Activated CD4-positive, CD25-positive, alpha-beta regulatory T cell treated with anti-CD3 and anti-CD28 coated beads, Interleukin-2, amount 50 U/mL, for 24 hours (primary cell): ENCODE results near the gene CORO1C.
A peak's percentile ranks its signal among the peaks of the same experiment; 100 is the strongest.

Experiments used
- ATAC-seq, 2 donors: fragments of 150-1000 bp; cut with Tn5 transposase; one replicate each; pipeline ENCODE4 v1.10.0; 2021; ENCODE audit warnings: mild to moderate bottlenecking in 1 of 2, moderate library complexity in 1 of 2

Gene CORO1C

DNA sequence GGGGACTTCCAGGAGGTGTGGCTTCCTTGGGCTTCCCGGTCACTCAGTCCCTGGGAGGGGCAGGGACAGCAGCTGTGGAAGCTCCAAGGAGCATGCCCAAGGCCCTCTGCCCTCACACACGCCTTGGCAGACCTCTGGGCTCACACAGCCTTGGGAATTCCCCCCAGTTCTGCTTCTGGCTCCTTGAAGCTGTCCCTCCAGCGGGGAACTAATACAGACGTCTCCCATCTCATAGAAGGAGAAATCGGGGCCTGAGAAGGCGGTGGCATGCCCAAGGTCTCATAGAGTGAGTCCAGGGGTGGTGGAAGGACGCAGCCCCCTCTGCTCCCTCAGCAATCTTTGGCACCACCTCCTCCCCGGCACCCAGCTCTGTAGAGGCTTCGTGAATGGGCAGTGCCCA is 117.8 kb downstream of the CORO1C start:
- ATAC-seq: no peak

- ATAC-seq: no peak
These were observed 118.5 kb downstream of the CORO1C start for GRCh38 chr12:108612788-108613282.

GRCh38 chr12:108611884-108612415 is 119.4 kb downstream of the CORO1C start:
- peak; percentile 26 to 41 for ATAC-seq

DNA sequence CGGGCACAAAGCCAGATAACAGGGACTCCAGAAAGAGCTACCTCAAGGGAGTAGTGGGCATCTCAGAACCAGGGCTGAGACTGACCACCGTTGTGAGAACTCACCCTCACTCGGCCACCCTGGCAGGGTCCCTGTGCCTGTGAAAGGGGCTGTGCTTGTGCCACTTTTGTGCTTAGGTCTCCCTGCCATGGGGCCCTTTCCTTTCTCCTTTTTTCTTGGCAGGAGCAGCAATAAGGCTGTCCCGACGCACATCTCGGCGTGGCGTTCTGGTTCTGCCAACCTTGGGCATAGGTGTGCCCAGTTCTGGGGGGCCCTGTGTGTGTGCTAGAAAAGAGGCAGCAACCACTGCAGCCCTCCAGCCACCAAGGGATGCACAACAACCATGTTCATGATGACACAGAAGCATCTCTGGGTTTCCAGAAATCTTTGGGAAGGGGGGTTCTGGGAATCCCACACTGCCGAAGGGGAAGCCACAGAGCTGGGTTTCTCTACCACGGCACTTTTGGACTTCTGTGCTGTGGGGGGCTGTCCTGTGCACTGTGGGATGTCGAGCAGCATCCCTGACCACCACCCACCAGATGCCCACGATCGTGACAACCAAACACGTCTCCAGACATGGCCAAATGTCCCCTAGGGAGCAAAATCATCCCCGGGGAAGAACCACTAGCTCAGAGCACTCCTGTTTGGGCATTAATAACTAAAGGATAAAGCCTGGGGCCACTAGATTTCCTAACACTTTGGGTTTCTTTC is 120.3 kb downstream of the CORO1C start:
- ATAC-seq: no peak

DNA sequence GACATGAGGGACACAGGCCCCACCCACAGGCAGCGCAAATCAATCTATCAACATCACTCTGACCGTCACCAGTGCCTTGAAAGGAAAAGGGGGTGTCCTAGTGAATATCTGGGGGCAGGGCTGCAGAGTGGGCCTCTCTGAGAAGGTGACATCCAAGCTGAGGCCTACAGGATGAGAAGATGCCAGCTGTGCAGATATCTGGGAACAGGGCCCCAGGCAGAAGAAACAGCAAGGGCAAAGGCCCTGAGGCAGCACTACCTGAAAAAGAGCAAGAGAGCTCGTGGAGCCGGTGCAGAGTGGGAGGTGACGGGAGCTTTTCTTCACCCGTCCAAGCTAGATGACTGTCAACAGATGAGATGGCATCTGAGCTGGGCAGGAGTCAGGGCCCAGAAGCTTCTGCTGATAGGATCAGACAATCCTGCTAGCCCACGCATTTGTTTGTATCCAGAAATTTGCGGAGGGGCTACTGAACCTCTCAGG is 120.9 kb downstream of the CORO1C start:
- ATAC-seq: no peak

GRCh38 chr12:108609537-108610335 is 121.6 kb downstream of the CORO1C start:
- no peak for ATAC-seq

GRCh38 chr12:108608616-108609015 is 122.7 kb downstream of the CORO1C start:
- no peak for ATAC-seq

- ATAC-seq: no peak
These were observed 123.2 kb downstream of the CORO1C start for GRCh38 chr12:108607981-108608600.

DNA sequence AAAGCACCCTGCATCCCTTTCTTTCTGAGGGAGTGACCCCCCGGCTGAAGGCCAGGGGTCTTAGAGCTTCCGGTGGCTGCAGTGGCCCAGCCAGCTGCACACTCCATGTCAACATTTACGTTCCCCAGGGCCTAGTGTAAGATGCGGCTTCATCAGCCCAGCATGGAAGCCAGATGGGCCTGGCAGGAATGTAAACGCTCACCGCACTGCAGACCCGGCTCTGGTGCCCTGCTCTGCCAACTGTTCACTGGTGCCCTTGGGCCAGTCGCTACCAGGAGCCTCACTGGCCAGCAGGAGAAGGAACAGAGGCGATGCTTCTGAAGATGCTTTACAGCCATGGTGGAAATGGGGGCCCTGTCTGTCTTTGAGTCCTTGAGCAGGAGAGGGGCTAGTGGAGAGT is 124.8 kb downstream of the CORO1C start:
- no peak for ATAC-seq

GRCh38 chr12:108605690-108606406 is 125.5 kb downstream of the CORO1C start:
- ATAC-seq: no peak

DNA sequence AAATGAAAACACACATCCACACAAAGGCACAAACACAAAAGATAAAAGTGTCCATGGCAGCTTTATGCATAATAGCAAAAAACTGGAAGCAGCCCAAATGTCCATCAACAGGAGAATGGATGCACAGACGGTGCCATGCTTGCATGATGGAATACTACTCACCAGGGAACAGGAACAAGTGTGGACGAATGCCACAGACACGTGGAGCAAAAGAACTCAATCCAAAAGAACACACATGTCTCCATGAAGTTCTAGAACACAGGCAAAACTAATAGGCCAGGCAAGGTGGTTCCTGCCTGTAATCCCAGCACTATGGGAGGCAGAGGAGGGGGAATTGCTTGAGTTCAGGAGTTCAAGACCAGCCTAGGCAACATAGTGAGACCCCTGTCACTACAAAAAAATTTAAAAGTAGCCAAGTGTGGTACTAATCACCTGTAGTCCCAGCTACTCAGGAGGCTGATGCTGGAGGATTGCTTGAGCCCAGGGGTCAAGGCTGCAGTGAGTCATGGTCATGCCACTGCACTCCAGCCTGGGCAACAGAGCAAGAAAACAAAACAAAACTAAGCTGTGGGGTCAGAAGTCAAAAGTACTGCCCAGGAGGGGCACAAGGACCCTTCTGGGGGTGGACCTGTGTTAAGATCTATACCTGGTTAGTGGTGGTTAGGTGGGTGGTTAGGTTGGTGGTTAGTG is 126.2 kb downstream of the CORO1C start:
- ATAC-seq: no peak

DNA sequence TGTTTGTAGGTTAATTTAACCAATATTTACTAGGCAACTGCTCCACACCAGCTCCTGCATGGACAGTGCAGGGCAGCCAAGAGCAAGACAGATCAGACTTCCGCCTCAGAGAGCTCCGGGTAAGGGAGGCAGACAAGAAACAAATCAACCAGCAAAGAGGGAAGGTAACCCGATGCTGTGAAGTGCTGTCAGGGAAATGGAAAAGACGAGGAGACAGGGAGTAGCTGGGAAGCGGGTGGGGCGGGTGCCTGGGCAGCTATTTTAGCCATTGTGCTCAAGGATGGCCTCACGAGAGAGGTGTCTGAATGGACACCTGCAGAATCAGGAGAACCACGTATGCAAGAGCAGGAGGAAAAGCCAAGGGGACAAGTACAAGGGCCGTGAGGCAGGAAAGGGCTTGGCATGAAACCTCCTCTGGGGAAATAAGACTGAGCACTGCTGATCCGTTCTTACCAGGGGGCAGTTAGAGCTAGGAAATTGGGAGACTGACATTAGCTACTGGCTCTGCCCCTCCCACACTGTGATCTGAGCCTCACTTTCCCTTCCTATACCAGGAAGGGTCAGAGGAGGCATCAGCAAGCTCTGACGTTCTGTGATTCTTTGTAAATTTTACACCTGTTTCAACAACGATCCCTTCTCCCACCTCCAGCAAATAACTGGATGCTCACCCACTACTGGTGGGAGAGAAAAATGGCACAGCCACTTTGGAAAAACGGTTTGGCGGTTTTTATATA is 126.9 kb downstream of the CORO1C start:
- ATAC-seq: no peak

DNA sequence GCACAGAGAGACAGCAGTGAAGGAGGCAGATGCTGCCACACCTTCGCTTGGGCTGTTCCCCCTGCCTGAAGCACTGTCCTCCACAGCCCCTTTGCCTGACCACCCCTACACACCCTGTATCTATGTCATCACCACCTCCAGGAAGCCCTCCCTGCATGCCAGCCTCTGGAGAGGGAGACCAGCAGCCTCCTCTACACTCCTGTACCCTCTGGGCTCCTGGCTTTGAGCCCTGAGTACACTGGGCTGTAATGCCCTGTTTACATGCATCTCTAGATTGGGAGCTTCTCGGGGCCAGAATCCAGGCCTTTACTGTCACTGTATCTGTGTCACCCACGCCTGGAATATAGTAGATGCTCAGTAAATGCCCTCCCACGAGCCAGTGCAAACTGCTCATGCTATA is 127.6 kb downstream of the CORO1C start:
- ATAC-seq: no peak

- ATAC-seq: no peak
These were observed 128.2 kb downstream of the CORO1C start for GRCh38 chr12:108602976-108603704.

DNA sequence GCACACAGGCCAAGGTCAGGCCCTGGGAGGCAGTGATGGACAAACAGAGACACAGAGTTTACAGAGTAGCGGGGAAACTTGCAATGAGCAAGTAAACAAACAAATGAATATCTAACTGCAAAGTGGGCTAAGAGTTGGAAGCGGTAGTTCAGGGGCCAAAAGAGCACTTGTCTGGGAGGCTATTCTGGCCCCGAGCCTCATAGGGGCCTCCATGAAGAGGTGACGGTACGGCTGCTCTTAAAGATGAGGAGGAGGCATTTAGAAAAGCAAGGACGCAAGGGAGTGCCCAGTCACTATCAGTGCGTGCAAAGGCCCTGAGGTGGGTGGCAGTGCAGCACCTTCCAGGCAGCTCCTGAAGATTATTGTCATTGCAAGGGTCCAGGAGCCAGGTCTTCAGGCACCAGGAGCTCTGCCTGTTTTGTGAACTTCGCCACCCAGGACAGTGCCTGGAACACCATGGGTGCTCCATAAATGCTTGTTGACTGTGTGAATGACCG is 129.1 kb downstream of the CORO1C start:
- ATAC-seq: no peak

DNA sequence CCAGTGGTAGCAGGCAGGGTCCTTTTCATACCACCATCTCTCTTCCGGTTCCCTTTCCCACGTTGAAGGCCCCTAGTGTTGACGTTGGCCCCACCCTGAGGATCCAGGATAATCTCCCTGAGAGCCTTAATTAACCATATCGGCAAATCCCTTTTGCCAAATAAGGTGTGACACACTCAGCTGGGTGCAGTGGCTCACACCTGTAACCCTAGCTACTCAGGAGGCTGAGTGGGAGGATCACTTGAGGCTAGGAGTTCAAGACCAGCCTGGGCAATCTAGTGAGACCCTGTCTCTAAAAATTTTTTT is 130.7 kb downstream of the CORO1C start:
- ATAC-seq: no peak

- no peak for ATAC-seq
These were observed 131.2 kb downstream of the CORO1C start for GRCh38 chr12:108599948-108600701.

DNA sequence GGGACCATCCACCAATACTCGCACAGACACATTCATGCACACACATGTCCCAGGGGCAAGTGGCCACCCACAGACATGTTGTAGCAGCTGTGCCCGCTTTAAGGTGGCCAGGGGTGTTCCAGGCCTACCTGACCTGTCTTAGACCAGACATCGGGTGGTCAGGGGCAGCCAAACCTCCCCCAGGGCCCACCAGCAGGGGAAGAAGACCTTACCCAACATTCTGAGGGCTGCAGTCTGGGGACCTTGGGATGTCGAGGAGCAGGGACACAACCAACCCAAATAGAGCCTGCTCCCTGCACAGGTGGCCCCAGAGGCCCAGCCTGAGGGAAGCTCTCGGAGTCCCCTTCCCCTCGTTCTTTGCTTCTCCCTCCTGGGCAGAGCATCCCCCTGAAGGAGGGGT is 131.8 kb downstream of the CORO1C start:
- no peak for ATAC-seq

DNA sequence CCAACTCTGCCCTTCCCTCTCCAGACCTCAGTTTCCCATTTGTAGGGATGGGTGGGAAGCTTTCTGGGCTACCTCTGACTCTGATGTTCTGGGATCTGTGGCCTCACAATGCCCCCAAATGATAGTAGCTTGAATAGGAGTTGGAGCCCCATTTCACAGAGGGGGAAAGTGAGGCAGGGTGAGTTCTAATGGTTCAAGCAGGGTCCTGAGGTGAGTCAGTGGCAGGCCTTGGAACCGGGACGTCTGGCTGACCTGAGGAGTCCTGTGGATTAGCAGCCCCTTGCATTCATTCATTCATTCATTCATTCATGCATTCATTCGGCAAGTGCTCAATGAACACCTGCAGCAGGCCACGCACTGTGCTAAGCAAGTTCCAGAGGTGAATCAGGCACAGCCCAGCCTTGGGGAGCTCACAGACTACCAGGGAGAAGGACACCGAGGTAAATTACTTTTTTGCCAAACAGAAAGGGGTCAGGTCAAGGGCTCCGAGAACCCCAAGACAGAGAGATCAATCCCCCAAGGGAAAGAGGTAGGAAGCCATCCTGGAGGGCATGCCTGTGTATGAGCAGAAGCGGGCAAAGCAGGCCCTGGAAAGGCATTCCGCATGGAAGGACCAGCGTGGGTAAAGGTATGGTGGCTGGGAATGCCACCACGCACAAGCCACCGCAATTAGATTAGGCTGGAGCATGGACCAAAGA is 132.6 kb downstream of the CORO1C start:
- ATAC-seq: no peak
